MM.1S (cell line): ENCODE measurements around the gene TTC24.

ENCODE experiments used
- DNase-seq: peaks from one replicate; pipeline ENCODE4 v3.0.0-alpha.2; 2015
- H2AFZ ChIP-seq: fragments of 300-600 bp; sonication (generic); 2 replicates; pipeline ENCODE4 v1.6.0; 2016; ENCODE audit warnings: antibody characterized with exemption, low read length
- H3F3A ChIP-seq: fragments of 300-600 bp; sonication (generic); 2 replicates; pipeline ENCODE4 v1.6.1; 2016; ENCODE audit warnings: mild to moderate bottlenecking, antibody characterized with exemption, low read length, moderate library complexity, mixed read lengths; ENCODE audit not compliant: insufficient read depth
- H3K27ac ChIP-seq: fragments of 300-600 bp; sonication (generic); 2 replicates; pipeline ENCODE4 v1.5.1; 2016; ENCODE audit warnings: mild to moderate bottlenecking, low read length
- H3K27me3 ChIP-seq: fragments of 300-600 bp; sonication (generic); replicated peaks from 2 replicates; pipeline ENCODE4 v1.6.0; 2016; ENCODE audit warnings: low read length; ENCODE audit not compliant: insufficient read depth
- H3K36me3 ChIP-seq: fragments of 300-600 bp; sonication (generic); replicated peaks from 2 replicates; pipeline ENCODE4 v1.6.1; 2016; ENCODE audit warnings: mild to moderate bottlenecking, low read length, mixed read lengths; ENCODE audit not compliant: insufficient read depth
- H3K4me1 ChIP-seq: fragments of 300-600 bp; sonication (generic); 2 replicates; pipeline ENCODE4 v1.6.1; 2016; ENCODE audit warnings: low read length, mixed read lengths
- H3K4me2 ChIP-seq: fragments of 300-600 bp; sonication (generic); 2 replicates; pipeline ENCODE4 v1.6.0; 2016; ENCODE audit warnings: low read depth, low read length
- H3K4me3 ChIP-seq: fragments of 300-600 bp; sonication (generic); 2 replicates; pipeline ENCODE4 v1.5.1; 2016; ENCODE audit warnings: low read length, mixed read lengths
- H3K79me2 ChIP-seq: fragments of 300-600 bp; sonication (generic); 2 replicates; pipeline ENCODE4 v1.6.1; 2016; ENCODE audit warnings: mixed run types, low read length, mixed read lengths
- H3K9ac ChIP-seq: fragments of 300-600 bp; sonication (generic); 2 replicates; pipeline ENCODE4 v1.6.1; 2016; ENCODE audit warnings: low read length, mixed read lengths
- H3K9me2 ChIP-seq: fragments of 300-600 bp; sonication (generic); replicated peaks from 2 replicates; pipeline ENCODE4 v1.6.1; 2016; ENCODE audit warnings: mild to moderate bottlenecking, low read length, mixed read lengths; ENCODE audit not compliant: insufficient read depth
- H3K9me3 ChIP-seq: fragments of 300-600 bp; sonication (generic); replicated peaks from 2 replicates; pipeline ENCODE4 v1.6.1; 2016; ENCODE audit warnings: mild to moderate bottlenecking, low read length, mixed read lengths; ENCODE audit not compliant: insufficient read depth
- H4K20me1 ChIP-seq: fragments of 300-600 bp; sonication (generic); 2 replicates; pipeline ENCODE4 v1.6.1; 2016; ENCODE audit warnings: mild to moderate bottlenecking, low read length, moderate library complexity, mixed read lengths; ENCODE audit not compliant: insufficient read depth
- CTCF ChIP-seq: fragments of 300-600 bp; sonication (generic); IDR thresholded peaks from 2 replicates; pipeline ENCODE4 v1.5.1; 2016; ENCODE audit warnings: antibody characterized with exemption, low read length, mixed read lengths
- EZH2 ChIP-seq: fragments of 300-600 bp; sonication (generic); optimal IDR thresholded peaks from 2 replicates; pipeline ENCODE3; 2017; ENCODE audit warnings: low read depth, mild to moderate bottlenecking, antibody characterized with exemption, low read length, mixed read lengths
- EZH2phosphoT487 ChIP-seq: fragments of 300-600 bp; sonication (generic); IDR thresholded peaks from 2 replicates; pipeline ENCODE4 v1.6.1; 2018; ENCODE audit warnings: antibody characterized with exemption, low read length

The TTC24 gene

GRCh38 chr1:156593661-156593989 lies 14.1 kb downstream of the TTC24 start:
- Histone ChIP-seq H3K27me3 (no peaks in the 10 kb centered on the region), H2AFZ (no peak overlapping the region), H3K4me3 (no peak overlapping the region), H3K27ac (peak overlapping the region; percentile 29; the same call in 1 of the 2 replicates), H3K79me2 (peaks cover 47% of the 10 kb centered on the region), H3K4me2 (no peak overlapping the region), H3K36me3 (peaks cover 18% of the 10 kb centered on the region; the same call in 1 of the 2 replicates), H3K4me1 (peaks cover 20% of the 10 kb centered on the region), H3K9me3 (no peaks in the 10 kb centered on the region), H3F3A (peaks cover 37% of the 10 kb centered on the region), H3K9ac (no peak overlapping the region), H4K20me1 (no peaks in the 10 kb centered on the region), H3K9me2 (no peaks in the 10 kb centered on the region)
- TF ChIP-seq CTCF, result no peak
- no peak for TF ChIP-seq EZH2
- TF ChIP-seq EZH2phosphoT487, result no peak
- DNase-seq, result no peak

GRCh38 chr1:156594190-156594589 lies 14.7 kb downstream of the TTC24 start:
- TF ChIP-seq EZH2, result no peak
- no peak for TF ChIP-seq EZH2phosphoT487
- TF ChIP-seq CTCF, result no peak
- no peak for DNase-seq
- no peaks in the 10 kb centered on the region for H4K20me1 ChIP-seq
- peaks cover 18% of the 10 kb centered on the region; the same call in 1 of the 2 replicates for H3K36me3 ChIP-seq
- peaks cover 20% of the 10 kb centered on the region for H3K4me1 ChIP-seq
- no peak overlapping the region for H3K4me3 ChIP-seq
- no peak overlapping the region for H2AFZ ChIP-seq
- H3K27ac ChIP-seq, result no peak overlapping the region
- H3K4me2 ChIP-seq, result no peak overlapping the region
- H3K9me2 ChIP-seq, result no peaks in the 10 kb centered on the region
- peaks cover 53% of the 10 kb centered on the region for H3K79me2 ChIP-seq
- H3K27me3 ChIP-seq, result no peaks in the 10 kb centered on the region
- no peaks in the 10 kb centered on the region for H3K9me3 ChIP-seq
- H3F3A ChIP-seq, result peaks cover 37% of the 10 kb centered on the region
- H3K9ac ChIP-seq, result no peak overlapping the region

DNA sequence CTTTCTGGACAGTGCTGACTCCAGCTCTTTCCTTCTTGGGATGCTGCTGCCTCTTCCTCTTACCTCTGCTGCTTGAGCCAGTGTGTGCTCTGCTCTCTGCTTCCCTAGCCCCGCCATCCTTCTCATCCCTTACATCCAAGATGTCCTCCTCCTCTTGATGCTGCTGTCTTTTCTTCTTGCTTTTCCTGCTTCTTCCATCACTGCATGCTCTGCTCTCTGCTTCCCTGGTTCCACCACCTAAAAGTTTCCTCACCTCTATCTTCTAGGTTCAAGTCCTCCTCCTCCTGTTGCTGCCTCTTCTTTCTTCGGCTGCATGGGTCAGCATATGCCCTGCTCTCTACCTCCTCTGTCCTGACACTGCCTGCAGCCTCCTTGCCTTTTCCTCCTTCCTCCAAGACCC lies 15.5 kb downstream of the TTC24 start:
- H2AFZ ChIP-seq, result no peak overlapping the region
- H3K9me3 ChIP-seq, result no peaks in the 10 kb centered on the region
- peaks cover 18% of the 10 kb centered on the region; the same call in 1 of the 2 replicates for H3K36me3 ChIP-seq
- H3K4me1 ChIP-seq, result peaks cover 21% of the 10 kb centered on the region
- H3K4me2 ChIP-seq, result no peak overlapping the region
- no peaks in the 10 kb centered on the region for H3K9me2 ChIP-seq
- peaks cover 40% of the 10 kb centered on the region for H3F3A ChIP-seq
- H3K79me2 ChIP-seq, result peaks cover 61% of the 10 kb centered on the region
- H3K27ac ChIP-seq, result no peak overlapping the region
- DNase-seq, result no peak
- no peak for TF ChIP-seq EZH2phosphoT487
- TF ChIP-seq EZH2, result no peak
- no peak for TF ChIP-seq CTCF
- H3K9ac ChIP-seq, result no peak overlapping the region
- no peak overlapping the region for H3K4me3 ChIP-seq
- H4K20me1 ChIP-seq, result no peaks in the 10 kb centered on the region
- no peaks in the 10 kb centered on the region for H3K27me3 ChIP-seq
